Endothelial cell (in vitro differentiated cells): ENCODE results near the gene TLK2. TPM values are rescaled to one million over a fixed set of nuclear protein-coding genes. Genes with fewer than 3 reads are reported as not detected.
A peak's percentile ranks its signal among the peaks of the same experiment; 100 is the strongest.
"Not testable (repeated sequence)": the region's sequence is repeated elsewhere in the genome, so short reads cannot be mapped to it uniquely, and the experiment has no call there.

Source experiments
- DNase-seq: peaks from one replicate; pipeline ENCODE4 v3.0.0; 2021; ENCODE audit warnings: low spot score
- H3K27ac Mint-ChIP-seq: one replicate; pipeline ENCODE4 v1.8.0; 2021; ENCODE audit warnings: mixed read lengths, inconsistent platforms; ENCODE audit not compliant: unreplicated experiment
- H3K27me3 Mint-ChIP-seq: one replicate; pipeline ENCODE4 v1.8.0; 2021; ENCODE audit warnings: mild to moderate bottlenecking, moderate library complexity, mixed read lengths, inconsistent platforms; ENCODE audit not compliant: unreplicated experiment
- H3K36me3 Mint-ChIP-seq: one replicate; pipeline ENCODE4 v1.8.0; 2021; ENCODE audit warnings: mild to moderate bottlenecking, low read depth, mixed read lengths, inconsistent platforms; ENCODE audit not compliant: unreplicated experiment
- H3K4me1 Mint-ChIP-seq: one replicate; pipeline ENCODE4 v1.8.0; 2021; ENCODE audit warnings: mild to moderate bottlenecking, mixed read lengths, inconsistent platforms; ENCODE audit not compliant: unreplicated experiment
- H3K4me3 Mint-ChIP-seq: one replicate; pipeline ENCODE4 v1.8.0; 2021; ENCODE audit warnings: mild to moderate bottlenecking, mixed read lengths, inconsistent platforms; ENCODE audit not compliant: unreplicated experiment
- H3K9me3 Mint-ChIP-seq: one replicate; pipeline ENCODE4 v1.8.0; 2021; ENCODE audit warnings: mixed read lengths, inconsistent platforms; ENCODE audit not compliant: unreplicated experiment
- CTCF ChIP-seq: fragments of 200-600 bp; sonication (generic); IDR thresholded peaks from one replicate; pipeline ENCODE4 v1.5.0; 2021; ENCODE audit warnings: antibody characterized with exemption; ENCODE audit not compliant: unreplicated experiment
- total RNA-seq: library from RNA; stranded (reverse); fragmentation: NEBNext Ultra II Directional; extraction: Animal tissue kit (Norgen Biotek cat#: 25700); gene quantifications from one replicate; pipeline ENCODE4 v1.2.1, GENCODE V29; 2021; ENCODE audit not compliant: unreplicated experiment

Gene TLK2
- total RNA-seq, 1 donor from 2014 or later, result 47.5 TPM

- TF ChIP-seq CTCF, result no peak
- Mint-ChIP-seq H3K4me3 (peak overlapping the region; percentile 28), H3K27me3 (peaks cover 1% of the 10 kb centered on the region), H3K36me3 (peaks cover 9% of the 10 kb centered on the region), H3K9me3 (no peaks in the 10 kb centered on the region), H3K4me1 (peaks cover 18% of the 10 kb centered on the region), H3K27ac (no peak overlapping the region)
- no peak for DNase-seq
These were observed 103.1 kb downstream of the TLK2 start for GRCh38 chr17:62581764-62582163.

GRCh38 chr17:62587554-62587953, 108.9 kb downstream of the TLK2 start:
- H3K27ac Mint-ChIP-seq, result no peak overlapping the region
- peaks cover 30% of the 10 kb centered on the region for H3K4me1 Mint-ChIP-seq
- no peaks in the 10 kb centered on the region for H3K27me3 Mint-ChIP-seq
- no peak for DNase-seq
- no peak for TF ChIP-seq CTCF
- peaks cover 12% of the 10 kb centered on the region for H3K36me3 Mint-ChIP-seq
- H3K4me3 Mint-ChIP-seq, result no peak overlapping the region
- H3K9me3 Mint-ChIP-seq, result no peaks in the 10 kb centered on the region

- H3K4me3 Mint-ChIP-seq, result peak overlapping the region; percentile 40
- H3K9me3 Mint-ChIP-seq, result no peaks in the 10 kb centered on the region
- no peak for DNase-seq
- peaks cover 30% of the 10 kb centered on the region for H3K4me1 Mint-ChIP-seq
- TF ChIP-seq CTCF, result no peak
- H3K36me3 Mint-ChIP-seq, result peaks cover 17% of the 10 kb centered on the region
- no peaks in the 10 kb centered on the region for H3K27me3 Mint-ChIP-seq
- H3K27ac Mint-ChIP-seq, result peak overlapping the region; percentile 53
These were observed 109.5 kb downstream of the TLK2 start for GRCh38 chr17:62588109-62588508.

GRCh38 chr17:62591333-62591732, 112.7 kb downstream of the TLK2 start:
- Mint-ChIP-seq H3K9me3 (no peaks in the 10 kb centered on the region), H3K36me3 (peaks cover 24% of the 10 kb centered on the region), H3K27me3 (no peaks in the 10 kb centered on the region), H3K27ac (no peak overlapping the region), H3K4me1 (peaks cover 16% of the 10 kb centered on the region), H3K4me3 (no peak overlapping the region)
- TF ChIP-seq CTCF, result no peak
- DNase-seq, result no peak

- not testable (repeated sequence) for H3K27me3 Mint-ChIP-seq, H3K4me3 Mint-ChIP-seq, H3K27ac Mint-ChIP-seq, DNase-seq, H3K9me3 Mint-ChIP-seq
- Mint-ChIP-seq H3K4me1 (peaks cover 11% of the 10 kb centered on the region), H3K36me3 (peaks cover 29% of the 10 kb centered on the region)
These were observed 113.2 kb downstream of the TLK2 start for GRCh38 chr17:62591822-62592221.
